GM12878 (cell line): ENCODE results near the gene PRMT5. TPM values are rescaled to one million over a fixed set of nuclear protein-coding genes. Genes with fewer than 3 reads are reported as not detected.
A peak's percentile ranks its signal among the peaks of the same experiment; 100 is the strongest.

Experiments used
- ATF7 ChIP-seq: fragments of 450-650 bp; IDR thresholded peaks from 2 replicates; pipeline ENCODE4 v1.6.1; 2016; ENCODE audit warnings: low read depth, mild to moderate bottlenecking
- BCLAF1 ChIP-seq: fragments of 450-650 bp; IDR thresholded peaks from 2 replicates; pipeline ENCODE4 v1.6.1; 2017; ENCODE audit warnings: antibody characterized with exemption, mild to moderate bottlenecking, moderate library complexity
- BHLHE40 ChIP-seq, 2 experiments: fragments of 450-650 bp in 1 of 2; IDR thresholded peaks; 2 replicates each; pipeline ENCODE4 v1.6.1; 2011 to 2017; ENCODE audit warnings: low read depth in 2 of 2, borderline replicate concordance in 1 of 2, improper control_type of control experiment in 1 of 2, low read length in 1 of 2, mild to moderate bottlenecking in 1 of 2
- BMI1 ChIP-seq: fragments of 450-650 bp; IDR thresholded peaks from 2 replicates; pipeline ENCODE4 v1.6.1; 2016; ENCODE audit warnings: mild to moderate bottlenecking, moderate library complexity, borderline replicate concordance
- DPF2 ChIP-seq: fragments of 450-650 bp; IDR thresholded peaks from 2 replicates; pipeline ENCODE4 v1.6.1; 2017; ENCODE audit warnings: mild to moderate bottlenecking
- E2F8 ChIP-seq: fragments of 450-650 bp; IDR thresholded peaks from 2 replicates; pipeline ENCODE4 v1.6.1; 2018; ENCODE audit warnings: mild to moderate bottlenecking, low read depth, moderate library complexity; ENCODE audit not compliant: partially characterized antibody
- EED ChIP-seq: sonication (generic); IDR thresholded peaks from 2 replicates; pipeline ENCODE4 v1.6.1; 2016; ENCODE audit warnings: antibody characterized with exemption, low read depth
- HDGF ChIP-seq: fragments of 450-650 bp; IDR thresholded peaks from 2 replicates; pipeline ENCODE4 v1.6.1; 2016; ENCODE audit warnings: antibody characterized with exemption
- JUND ChIP-seq: IDR thresholded peaks from 2 replicates; pipeline ENCODE4 v1.6.1; 2012; ENCODE audit warnings: low read depth, mild to moderate bottlenecking, low read length, improper control_type of control experiment, moderate library complexity
- NFXL1 ChIP-seq: fragments of 450-650 bp; IDR thresholded peaks from 2 replicates; pipeline ENCODE4 v1.6.1; 2017; ENCODE audit warnings: antibody characterized with exemption, mild to moderate bottlenecking, borderline replicate concordance
- RELA ChIP-seq: fragments of 450-650 bp; IDR thresholded peaks from 2 replicates; pipeline ENCODE4 v1.8.0; 2014; ENCODE audit warnings: borderline replicate concordance; ENCODE audit not compliant: partially characterized antibody
- RFX5 ChIP-seq: IDR thresholded peaks from 2 replicates; pipeline ENCODE4 v1.6.1; 2011; ENCODE audit warnings: low read depth, low read length, improper control_type of control experiment
- SMAD5 ChIP-seq: IDR thresholded peaks from 2 replicates; pipeline ENCODE4 v1.6.1; 2016; ENCODE audit warnings: antibody characterized with exemption, low read depth
- SMARCA5 ChIP-seq: fragments of 450-650 bp; IDR thresholded peaks from 2 replicates; pipeline ENCODE4 v1.6.1; 2017; ENCODE audit warnings: mild to moderate bottlenecking
- SMC3 ChIP-seq: IDR thresholded peaks from 2 replicates; pipeline ENCODE4 v1.6.1; 2011; ENCODE audit warnings: low read length, improper control_type of control experiment, borderline replicate concordance
- SPI1 ChIP-seq: IDR thresholded peaks from 2 replicates; pipeline ENCODE4 v1.6.1; 2011; ENCODE audit warnings: low read depth, mild to moderate bottlenecking, low read length, moderate library complexity, borderline replicate concordance; ENCODE audit not compliant: insufficient read depth
- TCF7 ChIP-seq: IDR thresholded peaks from 2 replicates; pipeline ENCODE4 v1.6.1; 2014; ENCODE audit warnings: antibody characterized with exemption, borderline replicate concordance
- YBX1 ChIP-seq: fragments of 450-650 bp; IDR thresholded peaks from 2 replicates; pipeline ENCODE4 v1.6.1; 2016; ENCODE audit warnings: antibody characterized with exemption
- ZBED1 ChIP-seq: IDR thresholded peaks from 2 replicates; pipeline ENCODE4 v1.6.1; 2016; ENCODE audit warnings: borderline replicate concordance
- ZNF384 ChIP-seq: IDR thresholded peaks from 2 replicates; pipeline ENCODE4 v1.6.1; 2012; ENCODE audit warnings: low read depth, mild to moderate bottlenecking, low read length, improper control_type of control experiment, borderline replicate concordance
- ZSCAN29 ChIP-seq: fragments of 450-650 bp; IDR thresholded peaks from 2 replicates; pipeline ENCODE4 v1.6.1; 2017; ENCODE audit warnings: mild to moderate bottlenecking, moderate library complexity
- polyA plus RNA-seq, 11 experiments: library from polyadenylated mRNA; depleted of rRNA in 4 of 11; unstranded in 6 of 11; stranded (reverse) in 5 of 11; fragments of >200 nt; fragmentation: Nextera tagmentation in 4 of 11; fragmentation: Illumina TruSeq in 1 of 11; extraction: Ambion mirVana in 4 of 11; extraction: Trizol in 1 of 11; gene quantifications; 1 replicate in 1 of 11; 2 replicates in 10 of 11; pipeline versions ENCODE4 v1.2.1 to v1.2.3, GENCODE V29; 2011 to 2016; ENCODE audit warnings: inconsistent platforms in 2 of 11, missing spikeins in 2 of 11, low read depth in 1 of 11
- total RNA-seq, 4 experiments: library from RNA; depleted of rRNA in 3 of 4; stranded (reverse); fragments of >200 nt in 3 of 4; fragmentation: Illumina TruSeq in 1 of 4; extraction: Trizol in 1 of 4; gene quantifications; 2 replicates each; pipeline versions ENCODE4 v1.2.1 to v1.2.3, GENCODE V29; 2013 to 2021
- TF ChIP-seq, protein P1 (sequence below): IDR thresholded peaks from 2 replicates; pipeline ENCODE4 v1.6.1; 2011; ENCODE audit warnings: low read depth, low read length, improper control_type of control experiment, borderline replicate concordance
- TF ChIP-seq, protein P2 (sequence below): IDR thresholded peaks from 2 replicates; pipeline ENCODE4 v1.6.1; 2012; ENCODE audit warnings: low read depth, low read length, improper control_type of control experiment
- TF ChIP-seq, protein P3 (sequence below): fragments of 450-650 bp; IDR thresholded peaks from 2 replicates; pipeline ENCODE4 v1.6.1; 2016; ENCODE audit warnings: mild to moderate bottlenecking

Gene PRMT5
- total and polyA plus RNA-seq, 10 of the 15 experiments (the other 5 are each of a cell fraction or from before 2014, with no cell fraction given) = 54.3 to 221 (median 111) TPM

GRCh38 chr14:22887990-22888378 is 41.2 kb downstream of the PRMT5 start (continued):
- TF ChIP-seq BCLAF1 = no peak
- no peak for TF ChIP-seq JUND
- peak; percentile 57; the same call in 1 of the 2 replicates for TF ChIP-seq EED
- TF ChIP-seq BMI1 = no peak
- no peak for TF ChIP-seq ZNF384
- TF ChIP-seq RELA = no peak
- no peak for TF ChIP-seq SPI1
- TF ChIP-seq, protein P1, sequence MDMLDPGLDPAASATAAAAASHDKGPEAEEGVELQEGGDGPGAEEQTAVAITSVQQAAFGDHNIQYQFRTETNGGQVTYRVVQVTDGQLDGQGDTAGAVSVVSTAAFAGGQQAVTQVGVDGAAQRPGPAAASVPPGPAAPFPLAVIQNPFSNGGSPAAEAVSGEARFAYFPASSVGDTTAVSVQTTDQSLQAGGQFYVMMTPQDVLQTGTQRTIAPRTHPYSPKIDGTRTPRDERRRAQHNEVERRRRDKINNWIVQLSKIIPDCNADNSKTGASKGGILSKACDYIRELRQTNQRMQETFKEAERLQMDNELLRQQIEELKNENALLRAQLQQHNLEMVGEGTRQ = no peak
- TF ChIP-seq SMC3 = no peak
- TF ChIP-seq SMAD5 = 0 out of 2 replicates have a peak, but pooled peaks have one; percentile 29
- TF ChIP-seq RFX5 = no peak
- TF ChIP-seq BHLHE40 (IDR thresholded peaks at IDR 0.05; ENCODE audit: borderline replicate concordance in 1 of 2, low read depth in 2 of 2, low read length in 1 of 2) = peak; percentile 87 to 95
- no peak for TF ChIP-seq ATF7
- no peak for TF ChIP-seq YBX1
- no peak for TF ChIP-seq TCF7
- no peak for TF ChIP-seq NFXL1
- TF ChIP-seq ZSCAN29 = peak; percentile 47; the same call in 1 of the 2 replicates
- no peak; the same call in 1 of the 2 replicates for TF ChIP-seq SMARCA5
- TF ChIP-seq, protein P2, sequence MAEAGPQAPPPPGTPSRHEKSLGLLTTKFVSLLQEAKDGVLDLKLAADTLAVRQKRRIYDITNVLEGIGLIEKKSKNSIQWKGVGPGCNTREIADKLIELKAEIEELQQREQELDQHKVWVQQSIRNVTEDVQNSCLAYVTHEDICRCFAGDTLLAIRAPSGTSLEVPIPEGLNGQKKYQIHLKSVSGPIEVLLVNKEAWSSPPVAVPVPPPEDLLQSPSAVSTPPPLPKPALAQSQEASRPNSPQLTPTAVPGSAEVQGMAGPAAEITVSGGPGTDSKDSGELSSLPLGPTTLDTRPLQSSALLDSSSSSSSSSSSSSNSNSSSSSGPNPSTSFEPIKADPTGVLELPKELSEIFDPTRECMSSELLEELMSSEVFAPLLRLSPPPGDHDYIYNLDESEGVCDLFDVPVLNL = no peak
- TF ChIP-seq, protein P3, sequence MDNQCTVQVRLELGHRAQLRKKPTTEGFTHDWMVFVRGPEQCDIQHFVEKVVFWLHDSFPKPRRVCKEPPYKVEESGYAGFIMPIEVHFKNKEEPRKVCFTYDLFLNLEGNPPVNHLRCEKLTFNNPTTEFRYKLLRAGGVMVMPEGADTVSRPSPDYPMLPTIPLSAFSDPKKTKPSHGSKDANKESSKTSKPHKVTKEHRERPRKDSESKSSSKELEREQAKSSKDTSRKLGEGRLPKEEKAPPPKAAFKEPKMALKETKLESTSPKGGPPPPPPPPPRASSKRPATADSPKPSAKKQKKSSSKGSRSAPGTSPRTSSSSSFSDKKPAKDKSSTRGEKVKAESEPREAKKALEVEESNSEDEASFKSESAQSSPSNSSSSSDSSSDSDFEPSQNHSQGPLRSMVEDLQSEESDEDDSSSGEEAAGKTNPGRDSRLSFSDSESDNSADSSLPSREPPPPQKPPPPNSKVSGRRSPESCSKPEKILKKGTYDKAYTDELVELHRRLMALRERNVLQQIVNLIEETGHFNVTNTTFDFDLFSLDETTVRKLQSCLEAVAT = 0 out of 2 replicates have a peak, but pooled peaks have one; percentile 4
- TF ChIP-seq HDGF = no peak
- TF ChIP-seq DPF2 = peak; percentile 64
- no peak for TF ChIP-seq ZBED1
- TF ChIP-seq E2F8 = no peak
